Measurements from ENCODE around the gene NTPCR.
A peak's percentile ranks its signal among the peaks of the same experiment; 100 is the strongest.

The NTPCR gene

GRCh38 chr1:232979558-232979957 is 29.1 kb downstream of the NTPCR start:
- Mint-ChIP-seq H3K27ac (no peak overlapping the region), H3K4me3 (no peak overlapping the region), H3K4me1 (peaks cover 8 to 13% of the 10 kb centered on the region in 2 donors), H3K27me3 (no peaks in the 10 kb centered on the region), H3K9me3 (peaks cover 0 to 3% of the 10 kb centered on the region in 2 donors), H3K36me3 (peaks cover 43 to 53% of the 10 kb centered on the region in 2 donors)
- no peak for DNase-seq
- ATAC-seq (replicated peaks), result no peak

- no peak overlapping the region for H3K4me3 Mint-ChIP-seq
- peaks cover 0 to 3% of the 10 kb centered on the region in 2 donors for H3K9me3 Mint-ChIP-seq
Measured at GRCh38 chr1:232980355-232980978, 30.1 kb downstream of the NTPCR start.

GRCh38 chr1:232980986-232981560 is 30.7 kb downstream of the NTPCR start:
- Mint-ChIP-seq H3K27me3 (no peaks in the 10 kb centered on the region), H3K27ac (no peak overlapping the region), H3K36me3 (peaks cover 34 to 45% of the 10 kb centered on the region in 2 donors), H3K9me3 (peaks cover 0 to 3% of the 10 kb centered on the region in 2 donors), H3K4me1 (peaks cover 8 to 13% of the 10 kb centered on the region in 2 donors), H3K4me3 (no peak overlapping the region)
- DNase-seq, result no peak
- ATAC-seq (replicated peaks), result no peak

More at GRCh38 chr1:232980355-232980978, 30.1 kb downstream of the NTPCR start:
- Mint-ChIP-seq H3K27me3 (no peaks in the 10 kb centered on the region), H3K27ac (peak overlapping the region; percentile 27), H3K4me1 (peaks cover 8 to 13% of the 10 kb centered on the region in 2 donors), H3K36me3 (peaks cover 37 to 49% of the 10 kb centered on the region in 2 donors)
- no peak for DNase-seq
- ATAC-seq (replicated peaks), result no peak

GRCh38 chr1:232982238-232982944 is 32.0 kb downstream of the NTPCR start:
- DNase-seq, result no peak
- ATAC-seq (replicated peaks), result no peak
- no peak overlapping the region for H3K4me3 Mint-ChIP-seq
- peaks cover 0 to 3% of the 10 kb centered on the region in 2 donors for H3K9me3 Mint-ChIP-seq
- H3K36me3 Mint-ChIP-seq, result peaks cover 24 to 38% of the 10 kb centered on the region in 2 donors
- H3K27me3 Mint-ChIP-seq, result no peaks in the 10 kb centered on the region
- peaks cover 8 to 11% of the 10 kb centered on the region in 2 donors for H3K4me1 Mint-ChIP-seq
- H3K27ac Mint-ChIP-seq, result no peak overlapping the region

- Mint-ChIP-seq H3K27me3 (no peaks in the 10 kb centered on the region), H3K36me3 (peaks cover 14 to 28% of the 10 kb centered on the region in 2 donors), H3K27ac (no peak overlapping the region), H3K4me1 (peaks cover under 1 to 2% of the 10 kb centered on the region in 2 donors), H3K4me3 (no peak overlapping the region), H3K9me3 (peaks cover 0 to 3% of the 10 kb centered on the region in 2 donors)
- DNase-seq (no peak), ATAC-seq (replicated peaks) (no peak)
Measured at GRCh38 chr1:232983375-232983774, 33.0 kb downstream of the NTPCR start.

GRCh38 chr1:232983817-232984567 is 33.6 kb downstream of the NTPCR start:
- Mint-ChIP-seq H3K27me3 (no peaks in the 10 kb centered on the region), H3K27ac (no peak overlapping the region), H3K4me1 (no peaks in the 10 kb centered on the region), H3K36me3 (peaks cover 10 to 24% of the 10 kb centered on the region in 2 donors), H3K9me3 (peaks cover 0 to under 1% of the 10 kb centered on the region in 2 donors), H3K4me3 (no peak overlapping the region)
- no peak for ATAC-seq (replicated peaks)
- no peak for DNase-seq

- DNase-seq (no peak), ATAC-seq (replicated peaks) (no peak)
- Mint-ChIP-seq H3K27ac (no peak overlapping the region), H3K27me3 (no peaks in the 10 kb centered on the region), H3K36me3 (peaks cover 13 to 22% of the 10 kb centered on the region in 2 donors), H3K4me1 (no peaks in the 10 kb centered on the region), H3K9me3 (no peaks in the 10 kb centered on the region), H3K4me3 (no peak overlapping the region)
Measured at GRCh38 chr1:232984577-232985425, 34.4 kb downstream of the NTPCR start.

- no peak for ATAC-seq (replicated peaks)
- Mint-ChIP-seq H3K4me1 (no peaks in the 10 kb centered on the region), H3K27me3 (no peaks in the 10 kb centered on the region), H3K9me3 (no peaks in the 10 kb centered on the region), H3K4me3 (no peak overlapping the region), H3K27ac (no peak overlapping the region), H3K36me3 (peaks cover 13 to 24% of the 10 kb centered on the region in 2 donors)
- DNase-seq, result no peak
Measured at GRCh38 chr1:232985882-232986526, 35.6 kb downstream of the NTPCR start.

GRCh38 chr1:232986527-232986922 is 36.1 kb downstream of the NTPCR start:
- Mint-ChIP-seq H3K27me3 (no peaks in the 10 kb centered on the region), H3K27ac (no peak overlapping the region), H3K4me1 (no peaks in the 10 kb centered on the region), H3K4me3 (no peak overlapping the region), H3K36me3 (peaks cover 15 to 28% of the 10 kb centered on the region in 2 donors), H3K9me3 (no peaks in the 10 kb centered on the region)
- ATAC-seq (replicated peaks) (no peak), DNase-seq (no peak)

- H3K27ac Mint-ChIP-seq, result peak overlapping the region; percentile 9
- H3K4me1 Mint-ChIP-seq, result no peaks in the 10 kb centered on the region
- H3K36me3 Mint-ChIP-seq, result peaks cover 20 to 34% of the 10 kb centered on the region in 2 donors
- DNase-seq (no peak), ATAC-seq (replicated peaks) (no peak)
- no peaks in the 10 kb centered on the region for H3K27me3 Mint-ChIP-seq
- no peaks in the 10 kb centered on the region for H3K9me3 Mint-ChIP-seq
- H3K4me3 Mint-ChIP-seq, result no peak overlapping the region
Measured at GRCh38 chr1:232987046-232987773, 36.8 kb downstream of the NTPCR start.

- no peaks in the 10 kb centered on the region for H3K27me3 Mint-ChIP-seq
- H3K27ac Mint-ChIP-seq, result no peak overlapping the region
- H3K4me3 Mint-ChIP-seq, result no peak overlapping the region
- ATAC-seq (replicated peaks), result no peak
- H3K36me3 Mint-ChIP-seq, result peaks cover 24 to 40% of the 10 kb centered on the region in 2 donors
- H3K4me1 Mint-ChIP-seq, result no peaks in the 10 kb centered on the region
- DNase-seq, result no peak
- H3K9me3 Mint-ChIP-seq, result peaks cover under 1% of the 10 kb centered on the region in 2 donors
Measured at GRCh38 chr1:232987774-232988140, 37.3 kb downstream of the NTPCR start.

GRCh38 chr1:232988572-232989040 is 38.2 kb downstream of the NTPCR start:
- Mint-ChIP-seq H3K4me3 (no peak overlapping the region), H3K27me3 (no peaks in the 10 kb centered on the region), H3K27ac (no peak overlapping the region), H3K4me1 (no peaks in the 10 kb centered on the region), H3K36me3 (peaks cover 32 to 48% of the 10 kb centered on the region in 2 donors), H3K9me3 (peaks cover 7% of the 10 kb centered on the region in 2 donors)
- DNase-seq (no peak), ATAC-seq (replicated peaks) (no peak)

Measured in stimulated activated naive B cell treated with anti-CD40 and anti-IgM and Interleukin-4, amounts not matched to agents 10 μg/mL and 1 μg/mL and 100 μg/mL, for 72 hours (primary cell).